ENCODE results near the gene MYH6. TPM values are rescaled to one million over a fixed set of nuclear protein-coding genes. Genes with fewer than 3 reads are reported as not detected.
"Not testable (repeated sequence)": the region's sequence is repeated elsewhere in the genome, so short reads cannot be mapped to it uniquely, and the experiment has no call there.

The MYH6 gene
- total RNA-seq, 1 donor from 2014 or later = 0.07 TPM

GRCh38 chr14:23403139-23403438 lies 5.0 kb downstream of the MYH6 start:
- Mint-ChIP-seq H3K4me3 (ENCODE audit: low read depth) (no peak overlapping the region), H3K36me3 (ENCODE audit: insufficient read depth) (no peaks in the 10 kb centered on the region), H3K27me3 (peaks cover 50% of the 10 kb centered on the region), H3K27ac (no peak overlapping the region), H3K9me3 (ENCODE audit: low read depth) (no peaks in the 10 kb centered on the region), H3K4me1 (ENCODE audit: low read depth) (no peaks in the 10 kb centered on the region)
- TF ChIP-seq CTCF (IDR thresholded peaks at IDR 0.05; ENCODE audit: unreplicated experiment) = no peak
- no peak for DNase-seq (ENCODE audit: low spot score, unreplicated experiment)

- Mint-ChIP-seq H3K4me1 (ENCODE audit: low read depth) (no peaks in the 10 kb centered on the region), H3K9me3 (ENCODE audit: low read depth) (no peaks in the 10 kb centered on the region), H3K36me3 (ENCODE audit: insufficient read depth) (no peaks in the 10 kb centered on the region), H3K27me3 (peaks cover 49% of the 10 kb centered on the region), H3K4me3 (ENCODE audit: low read depth) (no peak overlapping the region), H3K27ac (no peak overlapping the region)
- TF ChIP-seq CTCF (IDR thresholded peaks at IDR 0.05; ENCODE audit: unreplicated experiment) = no peak
- DNase-seq (ENCODE audit: low spot score, unreplicated experiment) = no peak
Measured at GRCh38 chr14:23402296-23403138, 5.6 kb downstream of the MYH6 start.

GRCh38 chr14:23401291-23401690 lies 6.8 kb downstream of the MYH6 start:
- Mint-ChIP-seq H3K27me3 (peaks cover 43% of the 10 kb centered on the region), H3K4me1 (ENCODE audit: low read depth) (no peaks in the 10 kb centered on the region), H3K27ac (no peak overlapping the region), H3K36me3 (ENCODE audit: insufficient read depth) (no peaks in the 10 kb centered on the region), H3K4me3 (ENCODE audit: low read depth) (no peak overlapping the region), H3K9me3 (ENCODE audit: low read depth) (no peaks in the 10 kb centered on the region)
- no peak for DNase-seq (ENCODE audit: low spot score, unreplicated experiment)
- TF ChIP-seq CTCF (IDR thresholded peaks at IDR 0.05; ENCODE audit: unreplicated experiment) = no peak

GRCh38 chr14:23400496-23401149 lies 7.5 kb downstream of the MYH6 start:
- H3K27me3 Mint-ChIP-seq = peaks cover 37% of the 10 kb centered on the region
- H3K4me1 Mint-ChIP-seq (ENCODE audit: low read depth); H3K36me3 Mint-ChIP-seq (ENCODE audit: insufficient read depth); H3K27ac Mint-ChIP-seq; H3K4me3 Mint-ChIP-seq (ENCODE audit: low read depth); H3K9me3 Mint-ChIP-seq (ENCODE audit: low read depth); DNase-seq (ENCODE audit: low spot score, unreplicated experiment): not testable (repeated sequence)

- Mint-ChIP-seq H3K4me1 (ENCODE audit: low read depth) (no peaks in the 10 kb centered on the region), H3K9me3 (ENCODE audit: low read depth) (no peaks in the 10 kb centered on the region), H3K27ac (no peak overlapping the region), H3K27me3 (peaks cover 31% of the 10 kb centered on the region), H3K36me3 (ENCODE audit: insufficient read depth) (no peaks in the 10 kb centered on the region), H3K4me3 (ENCODE audit: low read depth) (no peak overlapping the region)
- DNase-seq (ENCODE audit: low spot score, unreplicated experiment) = no peak
- no peak for TF ChIP-seq CTCF (IDR thresholded peaks at IDR 0.05; ENCODE audit: unreplicated experiment)
Measured at GRCh38 chr14:23399591-23399990, 8.5 kb downstream of the MYH6 start.

- no peak overlapping the region for H3K4me3 Mint-ChIP-seq (ENCODE audit: low read depth)
- H3K36me3 Mint-ChIP-seq (ENCODE audit: insufficient read depth) = no peaks in the 10 kb centered on the region
- no peaks in the 10 kb centered on the region for H3K4me1 Mint-ChIP-seq (ENCODE audit: low read depth)
- DNase-seq (ENCODE audit: low spot score, unreplicated experiment) = no peak
- H3K27me3 Mint-ChIP-seq = peaks cover 31% of the 10 kb centered on the region
- no peaks in the 10 kb centered on the region for H3K9me3 Mint-ChIP-seq (ENCODE audit: low read depth)
- no peak overlapping the region for H3K27ac Mint-ChIP-seq
- no peak for TF ChIP-seq CTCF (IDR thresholded peaks at IDR 0.05; ENCODE audit: unreplicated experiment)
Measured at GRCh38 chr14:23399136-23399535, 8.9 kb downstream of the MYH6 start.

Data from progenitor cell of endocrine pancreas (in vitro differentiated cells).